ENCODE data around the gene ITSN2.

DNA sequence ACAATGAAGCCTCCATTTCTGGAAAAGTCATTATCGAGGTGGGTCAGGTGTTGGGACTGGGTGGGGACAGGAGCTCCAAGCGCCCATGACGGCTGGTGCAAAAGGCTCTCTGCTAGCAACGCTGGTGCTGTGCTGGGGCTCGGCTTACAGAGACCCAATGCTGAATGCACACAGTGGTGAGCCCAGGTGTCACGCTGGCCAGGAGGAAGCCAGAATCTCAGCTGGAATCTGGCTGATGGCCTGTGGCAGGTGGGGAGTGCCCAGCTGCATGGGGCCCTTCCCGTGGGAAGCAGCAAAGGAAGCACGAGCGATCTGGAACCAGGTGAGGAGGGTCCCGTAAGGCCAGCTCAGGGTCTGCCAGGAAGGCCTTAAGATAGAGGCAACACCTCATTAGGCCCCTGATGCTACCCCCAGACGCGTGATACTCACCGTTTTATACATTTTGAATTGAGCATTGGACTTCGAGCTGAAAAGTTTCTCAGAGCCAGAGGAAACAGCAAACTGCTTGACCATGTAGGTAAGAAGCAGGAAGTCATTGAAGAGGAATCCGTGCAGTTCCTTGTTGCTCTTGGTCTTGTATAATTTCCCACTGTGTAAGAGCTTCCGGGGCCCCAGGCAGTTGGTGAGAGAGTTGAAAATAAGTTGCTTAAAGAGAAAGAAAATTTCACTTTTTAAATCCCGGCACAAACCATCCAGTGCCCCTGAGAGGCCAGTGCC is 150.8 kb downstream of the ITSN2 start:
- TF ChIP-seq, protein P1, sequence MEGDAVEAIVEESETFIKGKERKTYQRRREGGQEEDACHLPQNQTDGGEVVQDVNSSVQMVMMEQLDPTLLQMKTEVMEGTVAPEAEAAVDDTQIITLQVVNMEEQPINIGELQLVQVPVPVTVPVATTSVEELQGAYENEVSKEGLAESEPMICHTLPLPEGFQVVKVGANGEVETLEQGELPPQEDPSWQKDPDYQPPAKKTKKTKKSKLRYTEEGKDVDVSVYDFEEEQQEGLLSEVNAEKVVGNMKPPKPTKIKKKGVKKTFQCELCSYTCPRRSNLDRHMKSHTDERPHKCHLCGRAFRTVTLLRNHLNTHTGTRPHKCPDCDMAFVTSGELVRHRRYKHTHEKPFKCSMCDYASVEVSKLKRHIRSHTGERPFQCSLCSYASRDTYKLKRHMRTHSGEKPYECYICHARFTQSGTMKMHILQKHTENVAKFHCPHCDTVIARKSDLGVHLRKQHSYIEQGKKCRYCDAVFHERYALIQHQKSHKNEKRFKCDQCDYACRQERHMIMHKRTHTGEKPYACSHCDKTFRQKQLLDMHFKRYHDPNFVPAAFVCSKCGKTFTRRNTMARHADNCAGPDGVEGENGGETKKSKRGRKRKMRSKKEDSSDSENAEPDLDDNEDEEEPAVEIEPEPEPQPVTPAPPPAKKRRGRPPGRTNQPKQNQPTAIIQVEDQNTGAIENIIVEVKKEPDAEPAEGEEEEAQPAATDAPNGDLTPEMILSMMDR (IDR thresholded peaks at IDR 0.05) = no peak
- no peak for TF ChIP-seq POLR2A (IDR thresholded peaks at IDR 0.05)

Measured in body of pancreas (tissue), 4 donors.